ENCODE measurements around the gene LRRC46.

Gene LRRC46

DNA sequence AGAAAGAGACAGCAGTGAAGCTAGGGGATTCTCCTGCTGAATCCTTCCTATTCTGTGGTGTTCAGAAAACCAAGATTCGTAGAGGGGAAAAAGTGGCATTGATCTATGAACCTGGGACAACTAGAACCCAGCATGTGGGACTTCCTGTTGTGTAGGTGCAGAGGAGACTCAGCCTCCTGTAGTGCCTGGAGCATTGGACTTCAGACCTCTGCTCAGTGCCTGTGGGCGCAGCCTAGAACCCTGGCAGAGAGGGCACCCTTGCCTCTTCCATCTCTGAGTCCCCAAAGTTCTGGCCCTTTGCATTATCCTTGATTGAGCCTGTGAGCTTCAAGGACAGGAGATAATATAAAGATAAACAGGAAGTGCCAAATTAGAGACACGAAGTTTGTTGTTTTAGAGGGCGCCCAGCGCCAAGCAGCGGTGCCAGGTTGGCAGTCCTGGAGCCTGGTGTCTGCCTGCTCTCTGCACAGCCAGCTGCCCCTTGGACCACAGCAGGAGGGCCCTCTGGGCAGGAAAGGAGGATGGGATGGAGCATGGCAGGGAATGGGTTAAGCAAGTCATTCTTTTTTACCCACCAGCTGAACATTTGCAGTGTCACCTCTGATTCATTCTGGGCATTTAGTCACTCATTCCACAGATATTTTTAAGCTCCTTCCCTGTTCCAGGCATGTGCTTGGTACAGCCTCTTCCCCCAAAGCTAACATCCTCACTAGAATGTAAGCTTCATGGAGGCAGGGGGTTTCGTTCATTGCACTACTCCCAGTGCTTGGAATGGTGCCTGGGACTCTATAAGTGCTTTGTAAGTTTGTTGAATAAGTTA, 31.4 kb downstream of the LRRC46 start:
- no peaks in the 10 kb centered on the region for H3K36me3 ChIP-seq (replicated peaks; ENCODE audit: insufficient read depth, low read length)
- peaks cover 5% of the 10 kb centered on the region; the same call in 1 of the 2 replicates for H3F3A ChIP-seq (ENCODE audit: insufficient read depth, low read length)
- no peak overlapping the region for H3K9ac ChIP-seq (ENCODE audit: low read length)
- no peak overlapping the region for H2AFZ ChIP-seq (ENCODE audit: low read length)
- H3K4me1 ChIP-seq (ENCODE audit: low read length), result peaks cover 12% of the 10 kb centered on the region
- no peaks in the 10 kb centered on the region for H3K9me2 ChIP-seq (replicated peaks; ENCODE audit: insufficient read depth, low read length)
- no peaks in the 10 kb centered on the region for H3K9me3 ChIP-seq (replicated peaks; ENCODE audit: insufficient read depth, low read length)
- H3K4me3 ChIP-seq (ENCODE audit: low read length), result no peak overlapping the region
- DNase-seq, result no peak
- H3K27ac ChIP-seq (ENCODE audit: low read length), result no peak overlapping the region
- H3K4me2 ChIP-seq (ENCODE audit: low read depth, low read length), result no peak overlapping the region
- peaks cover 69% of the 10 kb centered on the region for H3K27me3 ChIP-seq (replicated peaks; ENCODE audit: insufficient read depth, low read length)
- TF ChIP-seq EZH2 (optimal IDR thresholded peaks at IDR 0.05; ENCODE audit: low read depth, low read length) (no peak), EZH2phosphoT487 (IDR thresholded peaks at IDR 0.05; ENCODE audit: low read length) (no peak)
- TF ChIP-seq, protein P1, sequence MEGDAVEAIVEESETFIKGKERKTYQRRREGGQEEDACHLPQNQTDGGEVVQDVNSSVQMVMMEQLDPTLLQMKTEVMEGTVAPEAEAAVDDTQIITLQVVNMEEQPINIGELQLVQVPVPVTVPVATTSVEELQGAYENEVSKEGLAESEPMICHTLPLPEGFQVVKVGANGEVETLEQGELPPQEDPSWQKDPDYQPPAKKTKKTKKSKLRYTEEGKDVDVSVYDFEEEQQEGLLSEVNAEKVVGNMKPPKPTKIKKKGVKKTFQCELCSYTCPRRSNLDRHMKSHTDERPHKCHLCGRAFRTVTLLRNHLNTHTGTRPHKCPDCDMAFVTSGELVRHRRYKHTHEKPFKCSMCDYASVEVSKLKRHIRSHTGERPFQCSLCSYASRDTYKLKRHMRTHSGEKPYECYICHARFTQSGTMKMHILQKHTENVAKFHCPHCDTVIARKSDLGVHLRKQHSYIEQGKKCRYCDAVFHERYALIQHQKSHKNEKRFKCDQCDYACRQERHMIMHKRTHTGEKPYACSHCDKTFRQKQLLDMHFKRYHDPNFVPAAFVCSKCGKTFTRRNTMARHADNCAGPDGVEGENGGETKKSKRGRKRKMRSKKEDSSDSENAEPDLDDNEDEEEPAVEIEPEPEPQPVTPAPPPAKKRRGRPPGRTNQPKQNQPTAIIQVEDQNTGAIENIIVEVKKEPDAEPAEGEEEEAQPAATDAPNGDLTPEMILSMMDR (IDR thresholded peaks at IDR 0.05; ENCODE audit: low read length), result no peak
- H4K20me1 ChIP-seq (ENCODE audit: insufficient read depth, low read length), result no peaks in the 10 kb centered on the region
- H3K79me2 ChIP-seq (ENCODE audit: low read length), result no peaks in the 10 kb centered on the region

DNA sequence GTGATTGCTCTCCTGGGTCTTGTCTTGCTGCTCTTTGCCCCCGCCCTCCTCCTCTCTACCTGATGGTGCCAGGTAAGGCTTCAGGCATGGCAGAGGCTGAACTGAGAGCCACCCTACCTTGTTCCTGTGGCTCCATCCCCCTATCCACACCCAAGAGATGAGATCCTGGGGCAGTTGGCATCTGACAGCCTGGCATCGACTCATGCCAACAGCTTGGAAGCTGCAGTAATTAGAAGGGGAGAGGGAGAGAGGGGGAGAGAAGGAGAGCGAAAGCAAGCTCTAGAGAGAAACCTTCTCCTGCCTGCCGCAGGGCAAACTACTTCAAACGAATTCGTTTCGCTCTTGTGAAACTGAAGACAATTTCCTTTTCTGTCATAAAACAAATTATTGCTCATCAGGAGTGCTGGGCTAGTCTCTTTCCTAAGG, 33.3 kb downstream of the LRRC46 start:
- Histone ChIP-seq H3K4me2 (ENCODE audit: low read depth, low read length) (peak overlapping the region; percentile 87), H3K9me3 (replicated peaks; ENCODE audit: insufficient read depth, low read length) (no peaks in the 10 kb centered on the region), H3K9ac (ENCODE audit: low read length) (no peak overlapping the region), H3K36me3 (replicated peaks; ENCODE audit: insufficient read depth, low read length) (no peaks in the 10 kb centered on the region), H3K9me2 (replicated peaks; ENCODE audit: insufficient read depth, low read length) (no peaks in the 10 kb centered on the region), H3F3A (ENCODE audit: insufficient read depth, low read length) (peaks cover 5% of the 10 kb centered on the region; the same call in 1 of the 2 replicates), H4K20me1 (ENCODE audit: insufficient read depth, low read length) (no peaks in the 10 kb centered on the region), H3K79me2 (ENCODE audit: low read length) (no peaks in the 10 kb centered on the region), H3K27me3 (replicated peaks; ENCODE audit: insufficient read depth, low read length) (peaks cover 70% of the 10 kb centered on the region), H3K27ac (ENCODE audit: low read length) (0 out of 2 replicates have a peak overlapping the region, but pooled peaks have one; percentile 2), H3K4me1 (ENCODE audit: low read length) (peaks cover 12% of the 10 kb centered on the region), H3K4me3 (ENCODE audit: low read length) (peak overlapping the region; percentile 50; the same call in 1 of the 2 replicates), H2AFZ (ENCODE audit: low read length) (peak overlapping the region; percentile 28; the same call in 1 of the 2 replicates)
- peak; percentile 55 for DNase-seq
- TF ChIP-seq EZH2 (optimal IDR thresholded peaks at IDR 0.05; ENCODE audit: low read depth, low read length), result no peak
- TF ChIP-seq, protein P1 (IDR thresholded peaks at IDR 0.05; ENCODE audit: low read length), result no peak
- no peak for TF ChIP-seq EZH2phosphoT487 (IDR thresholded peaks at IDR 0.05; ENCODE audit: low read length)

DNA sequence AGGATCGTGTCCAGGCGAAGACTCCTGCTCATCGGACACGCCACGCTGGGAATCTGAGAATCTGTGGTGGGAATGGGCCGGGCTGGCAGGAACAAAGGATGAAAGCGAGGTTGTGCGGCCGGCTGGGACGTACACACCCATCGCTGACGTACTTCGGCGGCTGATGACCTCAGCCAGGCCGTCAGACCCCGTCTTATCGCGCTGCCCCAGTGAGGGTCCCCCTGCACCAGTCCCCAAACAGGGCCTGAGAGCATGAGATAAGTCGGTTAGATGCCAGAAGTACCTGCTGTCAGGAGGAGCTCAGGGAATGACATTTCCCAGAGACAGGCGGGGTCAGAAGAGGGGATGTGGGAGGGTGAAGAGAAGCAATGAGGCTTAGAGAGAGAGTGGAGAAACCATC, 35.5 kb downstream of the LRRC46 start:
- peaks cover 5% of the 10 kb centered on the region; the same call in 1 of the 2 replicates for H3F3A ChIP-seq (ENCODE audit: insufficient read depth, low read length)
- no peaks in the 10 kb centered on the region for H4K20me1 ChIP-seq (ENCODE audit: insufficient read depth, low read length)
- peaks cover 77% of the 10 kb centered on the region for H3K27me3 ChIP-seq (replicated peaks; ENCODE audit: insufficient read depth, low read length)
- H3K36me3 ChIP-seq (replicated peaks; ENCODE audit: insufficient read depth, low read length), result no peaks in the 10 kb centered on the region
- H3K79me2 ChIP-seq (ENCODE audit: low read length), result no peaks in the 10 kb centered on the region
- H3K4me2 ChIP-seq (ENCODE audit: low read depth, low read length), result no peak overlapping the region
- no peaks in the 10 kb centered on the region for H3K9me2 ChIP-seq (replicated peaks; ENCODE audit: insufficient read depth, low read length)
- H3K9me3 ChIP-seq (replicated peaks; ENCODE audit: insufficient read depth, low read length), result no peaks in the 10 kb centered on the region
- H3K9ac ChIP-seq (ENCODE audit: low read length), result no peak overlapping the region
- TF ChIP-seq EZH2phosphoT487 (IDR thresholded peaks at IDR 0.05; ENCODE audit: low read length), result no peak
- peaks cover 12% of the 10 kb centered on the region for H3K4me1 ChIP-seq (ENCODE audit: low read length)
- no peak overlapping the region for H3K4me3 ChIP-seq (ENCODE audit: low read length)
- no peak overlapping the region for H3K27ac ChIP-seq (ENCODE audit: low read length)
- no peak for DNase-seq
- H2AFZ ChIP-seq (ENCODE audit: low read length), result no peak overlapping the region

Measured in MM.1S (cell line).